OCI-LY1 (cell line): ENCODE results near the gene TNS1.

Source experiments
- CTCF ChIP-seq: fragments of 200-600 bp; sonication (generic), shearing (Covaris generic); IDR thresholded peaks from 2 replicates; pipeline ENCODE4 v1.5.1; 2017; ENCODE audit warnings: mild to moderate bottlenecking, antibody characterized with exemption, low read length, moderate library complexity, mixed read lengths
- EZH2 ChIP-seq: fragments of 200-600 bp; sonication (generic), shearing (Covaris generic); IDR thresholded peaks from 2 replicates; pipeline ENCODE4 v1.8.0; 2017; ENCODE audit warnings: borderline replicate concordance, mixed run types, mild to moderate bottlenecking, antibody characterized with exemption, low read length, moderate library complexity, mixed read lengths

DNA sequence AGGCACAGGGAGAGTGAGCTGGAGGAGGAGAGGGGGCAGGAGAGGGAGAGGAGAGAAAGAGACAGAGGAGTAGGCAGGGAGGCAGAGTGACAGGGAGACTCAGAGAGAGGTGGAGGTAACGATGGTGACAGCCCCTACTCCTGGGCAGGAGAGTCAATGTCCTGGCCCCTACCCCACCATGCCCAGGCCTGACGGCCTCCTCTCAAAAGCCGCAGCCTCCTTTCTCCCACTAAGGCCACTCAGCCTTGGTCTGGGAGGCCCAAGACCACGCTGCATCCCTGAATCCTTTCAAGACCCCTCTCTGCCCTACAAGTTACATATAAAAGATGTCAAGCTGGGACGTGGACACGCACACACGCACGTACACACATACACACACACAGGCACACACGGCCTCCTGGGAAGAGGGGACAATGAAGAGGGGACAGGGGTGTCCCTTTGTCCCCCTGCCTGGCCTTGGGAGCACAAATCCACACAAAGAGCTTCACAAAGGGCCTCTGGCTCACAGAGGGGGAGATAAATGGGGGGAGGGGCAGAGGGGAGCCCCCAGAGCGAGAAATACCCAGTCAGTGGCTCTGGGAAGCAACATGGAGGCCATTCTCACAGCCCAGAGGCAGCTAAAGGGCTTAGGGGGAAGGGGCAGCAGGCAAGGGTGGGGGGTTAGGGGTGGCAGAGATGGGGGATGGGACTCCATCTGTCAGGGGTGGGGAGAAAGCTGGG is 19.5 kb upstream of the TNS1 start:
- TF ChIP-seq EZH2 = no peak
- no peak for TF ChIP-seq CTCF
